Body of pancreas (tissue), 4 donors: ENCODE results near the gene KIF19.

Experiments used
- CTCF ChIP-seq, 7 experiments: fragments of 450-650 bp in 4 of 7; fragments of 200-600 bp in 3 of 7; sonication (generic) in 3 of 7; IDR thresholded peaks; one replicate each; pipeline ENCODE4 v1.5.1; 2016 to 2019; ENCODE audit warnings: antibody characterized with exemption in 7 of 7
- POLR2A ChIP-seq, 3 donors: fragments of 450-650 bp; IDR thresholded peaks; one replicate each; pipeline ENCODE4 v1.6.1; 2016; ENCODE audit warnings: antibody characterized with exemption in 3 of 3, mild to moderate bottlenecking in 2 of 3

DNA sequence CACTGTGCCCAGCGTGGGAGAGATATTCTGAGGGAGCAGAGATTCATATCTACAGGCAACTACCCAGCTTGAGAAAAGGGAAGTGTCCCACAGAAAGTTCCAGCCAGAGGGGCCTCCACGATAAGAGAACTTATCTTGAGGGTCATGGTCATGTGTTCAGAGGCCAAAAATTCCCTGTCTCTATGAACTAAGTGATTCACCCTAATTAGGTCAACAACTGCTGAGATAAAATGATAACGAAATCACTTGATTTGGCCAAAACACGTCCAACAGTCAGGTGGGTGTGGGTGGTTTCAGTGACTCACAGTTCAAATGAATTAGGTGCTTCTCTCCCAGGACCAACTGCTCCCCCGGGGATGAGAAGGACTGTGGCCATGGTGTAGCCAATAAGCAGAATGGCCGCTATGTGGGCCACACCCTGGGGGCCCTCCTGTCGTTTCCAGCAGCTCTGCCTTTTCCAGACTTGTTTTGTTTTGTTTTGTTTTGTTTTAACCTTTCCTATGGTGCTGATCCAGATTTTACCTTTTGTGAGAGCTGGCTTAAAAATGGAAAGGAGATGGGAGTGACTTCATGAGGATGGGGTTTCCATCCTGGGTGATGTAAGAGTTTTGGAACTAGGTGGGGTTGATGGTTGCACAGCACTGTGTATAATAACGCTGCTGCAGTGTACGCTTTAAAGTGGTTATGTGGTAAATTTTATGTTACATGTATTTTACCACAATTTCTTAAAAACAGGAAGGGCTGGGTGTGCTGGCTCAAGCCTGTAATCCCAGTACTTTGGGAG is 43.2 kb upstream of the KIF19 start:
- TF ChIP-seq CTCF (IDR thresholded peaks at IDR 0.05) (no peak), POLR2A (IDR thresholded peaks at IDR 0.05) (no peak)
